SU-DHL-6 (cell line): ENCODE measurements around the gene TEAD1.

Source experiments
- H2AFZ ChIP-seq: fragments of 200-600 bp; sonication (generic); 2 replicates; pipeline ENCODE4 v1.6.1; 2014; ENCODE audit warnings: low read depth, mild to moderate bottlenecking, moderate library complexity, mixed read lengths, antibody characterized with exemption, low read length; ENCODE audit not compliant: severe bottlenecking
- H3F3A ChIP-seq: fragments of 200-600 bp; shearing (Covaris generic); 2 replicates; pipeline ENCODE4 v1.6.0; 2016; ENCODE audit warnings: antibody characterized with exemption, mild to moderate bottlenecking; ENCODE audit not compliant: insufficient read depth
- H3K27ac ChIP-seq: fragments of 200-600 bp; sonication (generic); 2 replicates; pipeline ENCODE4 v1.5.1; 2016; ENCODE audit warnings: low read depth, mild to moderate bottlenecking, low read length, moderate library complexity, mixed read lengths
- H3K27me3 ChIP-seq: fragments of 200-600 bp; sonication (generic), shearing (Covaris generic); 2 replicates; pipeline ENCODE4 v1.6.0; 2014; ENCODE audit warnings: mild to moderate bottlenecking, low read length
- H3K36me3 ChIP-seq: fragments of 200-600 bp; sonication (generic); 2 replicates; pipeline ENCODE4 v1.6.1; 2014; ENCODE audit warnings: mild to moderate bottlenecking, low read length, mixed read lengths
- H3K4me2 ChIP-seq: fragments of 300-600, 200-600 bp; shearing (Covaris generic), sonication (generic); 2 replicates; pipeline ENCODE4 v1.6.0; 2014; ENCODE audit warnings: low read length, low read depth, mild to moderate bottlenecking; ENCODE audit not compliant: poor library complexity, severe bottlenecking
- H3K4me3 ChIP-seq: fragments of 200-600 bp; sonication (generic); 2 replicates; pipeline ENCODE4 v1.5.1; 2014; ENCODE audit warnings: antibody characterized with exemption, low read length, mild to moderate bottlenecking, mixed read lengths; ENCODE audit not compliant: insufficient read depth, poor library complexity, severe bottlenecking
- H3K79me2 ChIP-seq: fragments of 200-600 bp; sonication (generic); 2 replicates; pipeline ENCODE4 v1.6.1; 2014; ENCODE audit warnings: mild to moderate bottlenecking, low read length, moderate library complexity; ENCODE audit not compliant: insufficient read depth
- H3K9ac ChIP-seq: fragments of 200-600 bp; sonication (generic); 2 replicates; pipeline ENCODE4 v1.7.0; 2014; ENCODE audit warnings: mild to moderate bottlenecking, low read length
- H3K9me2 ChIP-seq: fragments of 200-600 bp; sonication (generic); replicated peaks from 2 replicates; pipeline ENCODE4 v1.6.1; 2014; ENCODE audit warnings: low read length; ENCODE audit not compliant: insufficient read depth
- H3K9me3 ChIP-seq: fragments of 200-600 bp; sonication (generic); 2 replicates; pipeline ENCODE4 v1.6.1; 2014; ENCODE audit warnings: low read length, mixed read lengths; ENCODE audit not compliant: insufficient read depth
- H4K20me1 ChIP-seq: fragments of 200-600 bp; sonication (generic); 2 replicates; pipeline ENCODE4 v1.6.1; 2014; ENCODE audit warnings: low read depth, mild to moderate bottlenecking, antibody characterized with exemption, low read length, moderate library complexity, mixed read lengths
- CTCF ChIP-seq: fragments of 200-600 bp; sonication (generic); IDR thresholded peaks from one replicate; pipeline ENCODE4 v1.5.1; 2017; ENCODE audit warnings: antibody characterized with exemption, mild to moderate bottlenecking, low read length, moderate library complexity; ENCODE audit not compliant: insufficient read depth, poor library complexity, severe bottlenecking
- EZH2phosphoT487 ChIP-seq: fragments of 200-600 bp; sonication (generic), shearing (Covaris generic); conservative IDR thresholded peaks from 2 replicates; pipeline ENCODE4 v1.6.1; 2018; ENCODE audit warnings: mild to moderate bottlenecking, antibody characterized with exemption, low read length, moderate library complexity, mixed read lengths

The TEAD1 gene

GRCh38 chr11:12845163-12845562 lies 170.9 kb downstream of the TEAD1 start:
- no peaks in the 10 kb centered on the region for H3K79me2 ChIP-seq
- H3K4me3 ChIP-seq = no peak overlapping the region
- no peaks in the 10 kb centered on the region for H3K27me3 ChIP-seq
- no peak overlapping the region for H2AFZ ChIP-seq
- no peak overlapping the region for H3K4me2 ChIP-seq
- no peaks in the 10 kb centered on the region for H3K9me2 ChIP-seq
- H3F3A ChIP-seq = no peaks in the 10 kb centered on the region
- no peak overlapping the region for H3K27ac ChIP-seq
- no peaks in the 10 kb centered on the region for H3K9me3 ChIP-seq
- no peaks in the 10 kb centered on the region for H3K36me3 ChIP-seq
- TF ChIP-seq EZH2phosphoT487 = no peak
- TF ChIP-seq CTCF = no peak
- no peak overlapping the region for H3K9ac ChIP-seq
- H4K20me1 ChIP-seq = no peaks in the 10 kb centered on the region

- H3K9ac ChIP-seq = no peak overlapping the region
- no peaks in the 10 kb centered on the region for H3K9me2 ChIP-seq
- no peaks in the 10 kb centered on the region for H3K79me2 ChIP-seq
- TF ChIP-seq EZH2phosphoT487 = no peak
- TF ChIP-seq CTCF = no peak
- no peaks in the 10 kb centered on the region for H3K27me3 ChIP-seq
- no peaks in the 10 kb centered on the region for H3K36me3 ChIP-seq
- no peaks in the 10 kb centered on the region for H3K9me3 ChIP-seq
- no peak overlapping the region for H3K4me3 ChIP-seq
- no peak overlapping the region for H2AFZ ChIP-seq
- no peak overlapping the region for H3K27ac ChIP-seq
- H3K4me2 ChIP-seq = no peak overlapping the region
- H4K20me1 ChIP-seq = no peaks in the 10 kb centered on the region
- H3F3A ChIP-seq = no peaks in the 10 kb centered on the region
These were observed 171.6 kb downstream of the TEAD1 start for GRCh38 chr11:12845739-12846358.

GRCh38 chr11:12846786-12847615 lies 172.8 kb downstream of the TEAD1 start:
- no peaks in the 10 kb centered on the region for H3K79me2 ChIP-seq
- no peaks in the 10 kb centered on the region for H3K36me3 ChIP-seq
- no peaks in the 10 kb centered on the region for H3K9me2 ChIP-seq
- no peak for TF ChIP-seq CTCF
- TF ChIP-seq EZH2phosphoT487 = no peak
- no peak overlapping the region for H3K4me3 ChIP-seq
- no peaks in the 10 kb centered on the region for H3F3A ChIP-seq
- no peaks in the 10 kb centered on the region for H3K27me3 ChIP-seq
- H3K9me3 ChIP-seq = no peaks in the 10 kb centered on the region
- H3K4me2 ChIP-seq = no peak overlapping the region
- no peak overlapping the region for H3K9ac ChIP-seq
- H3K27ac ChIP-seq = no peak overlapping the region
- H2AFZ ChIP-seq = no peak overlapping the region
- H4K20me1 ChIP-seq = no peaks in the 10 kb centered on the region
